ENCODE data around the gene CDC42EP2.

Gene CDC42EP2

GRCh38 chr11:65314501-65315203 lies at the start of gene CDC42EP2:
Gene CDC42EP2 (plus strand): TSS chr11:65314866. CDS start chr11:65320899, 6,033 bp downstream.
- DNase-seq (ENCODE audit: low read depth), result peak; percentile 62

- no peak for DNase-seq (ENCODE audit: low read depth)
Observed at GRCh38 chr11:65266210-65266609, 48.5 kb upstream of the CDC42EP2 start.

- DNase-seq (ENCODE audit: low read depth), result no peak
Observed at GRCh38 chr11:65274735-65275682, 39.7 kb upstream of the CDC42EP2 start.

- DNase-seq (ENCODE audit: low read depth), result no peak
Observed at GRCh38 chr11:65275906-65276305, 38.8 kb upstream of the CDC42EP2 start.

- no peak for DNase-seq (ENCODE audit: low read depth)
Observed at GRCh38 chr11:65277631-65278277, 36.9 kb upstream of the CDC42EP2 start.

- DNase-seq (ENCODE audit: low read depth), result no peak
Observed at GRCh38 chr11:65278356-65278755, 36.3 kb upstream of the CDC42EP2 start.

DNA sequence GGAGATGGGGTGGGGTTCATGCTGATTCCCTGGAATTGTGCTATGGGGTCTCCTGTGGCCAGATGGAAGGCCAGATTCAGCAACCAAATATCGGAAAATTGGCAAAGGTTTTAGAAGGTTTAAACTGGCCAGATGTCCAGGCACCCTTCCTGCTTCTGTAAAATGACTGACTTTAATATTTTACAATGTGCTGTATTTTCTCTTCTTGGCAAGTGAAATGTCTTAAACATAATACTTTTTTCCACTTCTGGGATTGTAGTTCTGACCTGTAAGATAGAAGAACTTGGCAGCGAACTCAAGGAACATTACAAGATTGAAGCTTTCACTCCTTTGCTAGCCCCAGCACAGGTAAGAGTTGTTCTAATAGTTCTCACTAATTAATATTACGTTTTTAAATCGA lies 35.4 kb upstream of the CDC42EP2 start:
- no peak for DNase-seq (ENCODE audit: low read depth)

- no peak for DNase-seq (ENCODE audit: low read depth)
Observed at GRCh38 chr11:65279741-65280440, 34.8 kb upstream of the CDC42EP2 start.

DNA sequence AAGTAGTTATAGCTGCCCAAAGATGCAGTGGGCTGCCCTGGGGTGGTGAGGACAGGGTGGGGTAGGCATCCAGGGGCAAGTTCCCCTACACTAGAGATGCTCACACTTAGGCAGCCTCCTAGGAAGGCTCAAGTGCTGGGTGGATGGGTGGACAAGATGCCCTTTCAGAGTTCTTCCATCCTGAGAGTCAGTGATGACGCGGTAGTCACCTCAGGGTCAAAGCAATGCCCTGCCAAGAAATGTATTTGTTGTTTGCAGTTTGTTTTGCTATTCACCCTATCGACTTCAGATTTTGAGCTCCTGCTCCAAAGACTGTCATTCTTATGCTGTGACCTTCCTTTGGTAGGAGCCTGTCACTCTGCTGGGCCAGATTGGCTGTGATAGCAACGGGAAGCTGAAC lies 34.0 kb upstream of the CDC42EP2 start:
- DNase-seq (ENCODE audit: low read depth), result no peak

- no peak for DNase-seq (ENCODE audit: low read depth)
Observed at GRCh38 chr11:65286686-65287085, 28.0 kb upstream of the CDC42EP2 start.

DNA sequence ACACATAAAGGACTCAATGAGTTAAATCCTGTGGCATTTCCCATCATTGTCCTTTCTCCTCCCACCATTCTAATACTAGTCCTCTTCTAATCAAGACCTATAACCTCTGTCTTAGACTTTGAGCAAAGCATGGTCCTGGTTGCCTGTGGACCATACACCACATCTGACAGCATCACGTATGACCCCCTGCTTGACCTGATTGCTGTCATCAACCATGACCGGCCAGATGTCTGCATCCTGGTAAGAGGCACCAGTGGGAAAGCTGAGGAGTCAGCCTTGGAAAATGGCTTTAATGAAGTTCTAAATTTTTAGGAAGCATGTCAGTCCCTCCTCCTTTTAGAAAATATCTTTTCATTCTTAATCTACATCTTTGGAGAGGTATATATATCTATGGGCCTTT lies 27.1 kb upstream of the CDC42EP2 start:
- no peak for DNase-seq (ENCODE audit: low read depth)

GRCh38 chr11:65288706-65289536 lies 25.7 kb upstream of the CDC42EP2 start:
- DNase-seq (ENCODE audit: low read depth), result no peak

- DNase-seq (ENCODE audit: low read depth), result no peak
Observed at GRCh38 chr11:65290448-65291165, 24.1 kb upstream of the CDC42EP2 start.

- no peak for DNase-seq (ENCODE audit: low read depth)
Observed at GRCh38 chr11:65291613-65292012, 23.1 kb upstream of the CDC42EP2 start.

DNA sequence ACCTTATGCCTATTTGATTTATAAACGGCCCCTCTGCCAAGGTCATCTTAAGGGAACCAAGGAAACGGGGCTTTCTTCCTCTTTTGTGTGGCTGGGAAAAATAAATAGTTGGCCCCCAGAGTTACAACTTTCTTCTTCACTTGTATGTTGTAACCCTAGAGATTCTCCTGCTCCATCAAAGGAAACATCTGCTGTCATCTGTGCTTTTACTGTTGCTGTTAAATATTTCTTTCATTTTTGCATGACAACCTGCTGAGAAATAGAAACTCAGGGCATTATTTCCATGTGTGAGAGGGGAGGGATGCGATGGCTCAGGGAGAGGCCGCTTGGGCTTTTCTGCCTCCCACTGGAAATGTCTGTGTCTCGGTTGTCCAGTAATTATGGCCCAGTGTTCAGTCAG lies 21.8 kb upstream of the CDC42EP2 start:
- no peak for DNase-seq (ENCODE audit: low read depth)

- DNase-seq (ENCODE audit: low read depth), result no peak
Observed at GRCh38 chr11:65293909-65294381, 20.7 kb upstream of the CDC42EP2 start.

DNA sequence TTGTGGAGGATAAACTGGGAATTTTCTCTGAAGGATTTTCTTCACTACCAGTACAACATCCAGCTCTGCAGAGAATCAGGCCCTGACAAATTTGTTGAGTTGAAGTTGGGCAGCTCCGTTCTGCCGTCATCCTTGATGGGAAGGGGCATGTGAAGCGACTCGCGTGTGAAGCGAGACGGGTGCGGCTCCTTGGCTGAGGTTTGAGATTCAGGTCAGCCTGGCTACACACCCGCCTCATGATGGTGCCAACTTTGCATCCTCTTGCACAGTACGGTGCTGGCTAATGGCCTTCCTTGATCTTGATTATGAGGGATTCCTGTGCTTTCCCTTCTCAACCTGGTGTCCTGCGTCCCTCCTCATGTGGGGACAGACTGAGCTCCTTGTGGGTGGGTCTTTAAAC lies 19.7 kb upstream of the CDC42EP2 start:
- DNase-seq (ENCODE audit: low read depth), result no peak

- DNase-seq (ENCODE audit: low read depth), result no peak
Observed at GRCh38 chr11:65295571-65296341, 18.9 kb upstream of the CDC42EP2 start.

- DNase-seq (ENCODE audit: low read depth), result no peak
Observed at GRCh38 chr11:65297026-65297672, 17.5 kb upstream of the CDC42EP2 start.

All from activated T-helper 1 cell treated with Interleukin-2 at 50 U/mL for 16 hours (primary cell).